GM18499 (cell line): ENCODE results near the gene FASTKD1.
"Not testable (repeated sequence)": the region's sequence is repeated elsewhere in the genome, so short reads cannot be mapped to it uniquely, and the experiment has no call there.

ENCODE experiments used
- ATAC-seq: cut with Tn5 transposase; IDR thresholded peaks from one replicate; pipeline ENCODE4 v1.9.1; 2021; ENCODE audit warnings: moderate number of reproducible peaks; ENCODE audit not compliant: insufficient read depth, unreplicated experiment

FASTKD1 gene

GRCh38 chr2:169571571-169571970 lies 2.1 kb downstream of the FASTKD1 start:
- ATAC-seq: no peak

DNA sequence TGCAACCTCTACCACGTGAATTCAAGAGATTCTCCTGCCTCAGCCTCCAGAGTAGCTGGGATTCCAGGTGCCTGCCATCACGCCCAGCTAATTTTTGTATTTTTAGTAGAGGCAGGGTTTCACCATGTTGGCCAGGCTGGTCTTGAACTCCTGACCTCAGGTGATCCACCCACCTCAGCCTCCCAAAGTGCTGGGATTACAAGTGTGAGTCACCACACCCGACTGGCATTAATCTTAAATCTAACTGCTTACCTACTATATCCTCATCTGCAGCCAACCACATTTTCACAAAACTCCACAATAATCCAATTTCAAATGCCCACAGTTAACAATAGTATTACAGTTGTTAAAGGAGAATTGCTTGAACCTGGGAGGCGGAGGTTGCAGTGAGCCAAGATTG lies 2.9 kb downstream of the FASTKD1 start:
- not testable (repeated sequence) for ATAC-seq

- ATAC-seq: no peak
Observed at GRCh38 chr2:169569948-169570347, 3.7 kb downstream of the FASTKD1 start.

- no peak for ATAC-seq
Observed at GRCh38 chr2:169565686-169566085, 8.0 kb downstream of the FASTKD1 start.

- no peak for ATAC-seq
Observed at GRCh38 chr2:169562519-169562918, 11.1 kb downstream of the FASTKD1 start.

DNA sequence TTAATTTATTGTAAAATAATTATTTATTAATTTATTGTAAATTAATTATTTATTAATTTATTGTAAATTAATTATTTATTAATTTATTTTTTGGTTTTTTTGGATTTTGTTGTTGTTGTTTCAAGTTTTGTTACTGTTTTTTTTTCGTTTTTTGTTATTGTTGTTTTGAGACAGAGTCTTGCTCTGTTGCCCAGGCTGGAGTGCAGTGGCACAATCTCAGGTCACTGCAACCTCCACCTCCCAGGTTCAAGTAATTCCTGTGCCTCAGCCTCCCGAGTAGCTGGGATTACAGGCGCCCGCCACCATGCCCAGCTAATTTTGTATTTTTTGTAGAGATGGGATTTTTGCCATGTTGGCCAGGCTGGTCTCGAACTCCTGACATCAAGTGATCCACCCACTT lies 11.6 kb downstream of the FASTKD1 start:
- ATAC-seq: not testable (repeated sequence)

GRCh38 chr2:169561364-169561763 lies 12.3 kb downstream of the FASTKD1 start:
- no peak for ATAC-seq

DNA sequence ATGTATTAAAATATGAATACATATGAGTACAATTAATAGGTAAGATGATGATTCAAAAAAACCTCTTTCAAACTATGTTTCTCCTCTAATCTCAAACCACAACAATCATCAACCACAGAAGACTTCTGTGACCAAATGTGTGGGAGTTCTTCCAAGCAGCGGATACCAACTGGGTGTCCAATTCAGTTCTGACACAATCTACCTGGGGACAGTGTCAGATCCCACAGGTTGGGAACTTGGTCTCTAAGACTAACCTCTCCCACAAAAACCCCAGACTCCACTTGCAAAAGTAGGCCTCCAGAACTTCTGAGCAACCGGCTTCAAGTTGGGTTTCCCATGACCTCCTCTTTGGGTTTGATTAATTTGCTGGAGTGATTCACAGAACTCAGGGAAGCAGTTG lies 26.9 kb downstream of the FASTKD1 start:
- ATAC-seq: no peak

GRCh38 chr2:169542433-169542832 lies 31.2 kb downstream of the FASTKD1 start:
- no peak for ATAC-seq

- no peak for ATAC-seq
Observed at GRCh38 chr2:169540146-169540545, 33.5 kb downstream of the FASTKD1 start.

GRCh38 chr2:169539460-169539859 lies 34.2 kb downstream of the FASTKD1 start:
- not testable (repeated sequence) for ATAC-seq

DNA sequence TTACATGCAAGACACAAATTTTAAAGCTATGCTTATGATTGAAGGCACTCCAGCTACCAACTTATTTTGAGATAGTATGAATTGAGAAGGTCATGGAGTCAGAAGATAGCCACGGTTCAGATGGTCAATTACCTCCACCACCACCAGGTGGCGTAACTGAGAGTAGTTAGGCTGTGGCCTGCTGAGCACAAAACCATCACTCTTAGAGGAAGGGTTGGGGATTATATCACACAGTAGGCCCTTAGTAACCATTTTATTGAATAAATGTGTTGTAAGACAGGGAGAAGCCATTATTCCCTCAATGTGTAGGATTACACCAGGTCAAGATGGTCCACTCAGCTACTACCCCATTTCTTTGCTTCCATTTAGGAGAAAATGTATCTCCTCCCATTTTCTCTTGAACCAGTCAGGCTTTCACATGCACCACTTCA lies 45.4 kb downstream of the FASTKD1 start:
- ATAC-seq: peak; percentile 59

GRCh38 chr2:169526451-169526850 lies 47.2 kb downstream of the FASTKD1 start:
- no peak for ATAC-seq

GRCh38 chr2:169525434-169525833 lies 48.2 kb downstream of the FASTKD1 start:
- ATAC-seq: no peak

GRCh38 chr2:169523681-169524080 lies 50.0 kb downstream of the FASTKD1 start:
- no peak for ATAC-seq

- ATAC-seq: no peak
Observed at GRCh38 chr2:169520896-169521295, 52.8 kb downstream of the FASTKD1 start.

DNA sequence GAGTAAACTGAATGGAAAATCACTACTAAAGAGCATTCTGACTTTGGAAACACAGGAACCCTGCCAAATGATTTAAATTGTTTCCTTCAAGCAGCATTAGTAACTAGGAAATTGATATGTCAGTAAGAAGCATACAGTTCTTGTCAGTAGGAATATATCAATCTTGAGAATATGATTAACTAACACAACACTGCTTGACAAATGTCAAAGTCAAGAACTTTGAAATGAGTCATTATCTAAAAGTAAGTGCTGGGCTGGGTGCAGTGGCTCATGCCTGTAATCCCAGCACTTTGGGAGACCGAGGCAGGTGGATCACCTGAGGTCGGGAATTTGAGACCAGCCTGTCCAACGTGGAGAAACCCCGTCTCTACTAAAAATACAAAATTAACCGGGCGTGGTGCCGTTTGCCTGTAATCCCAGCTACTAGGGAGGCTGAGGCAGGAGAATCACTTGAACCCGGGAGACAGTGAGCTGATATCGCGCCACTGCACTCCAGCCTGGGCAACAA lies 57.1 kb downstream of the FASTKD1 start:
- not testable (repeated sequence) for ATAC-seq

DNA sequence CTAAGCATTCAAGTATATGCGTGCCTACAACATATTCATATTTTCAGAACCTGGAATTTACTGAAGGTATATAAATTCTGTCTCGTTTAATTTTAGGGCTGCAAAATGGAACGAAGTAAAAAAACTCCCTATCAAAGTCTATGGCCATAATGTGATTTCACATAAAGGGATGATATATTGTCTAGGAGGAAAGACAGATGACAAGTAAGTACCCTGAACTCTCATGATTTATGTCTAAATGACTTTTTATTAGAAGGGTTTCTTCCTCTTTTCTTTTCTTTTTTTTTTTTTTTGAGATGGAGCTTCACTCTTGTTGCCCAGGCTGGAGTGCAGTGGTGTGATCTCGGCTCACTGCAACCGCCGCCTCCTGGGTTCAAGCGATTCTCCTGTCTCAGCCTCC lies 58.9 kb downstream of the FASTKD1 start:
- not testable (repeated sequence) for ATAC-seq

- ATAC-seq: no peak
Observed at GRCh38 chr2:169513926-169514325, 59.7 kb downstream of the FASTKD1 start.

GRCh38 chr2:169513094-169513493 lies 60.6 kb downstream of the FASTKD1 start:
- ATAC-seq: no peak

- ATAC-seq: no peak
Observed at GRCh38 chr2:169512525-169512924, 61.1 kb downstream of the FASTKD1 start.

DNA sequence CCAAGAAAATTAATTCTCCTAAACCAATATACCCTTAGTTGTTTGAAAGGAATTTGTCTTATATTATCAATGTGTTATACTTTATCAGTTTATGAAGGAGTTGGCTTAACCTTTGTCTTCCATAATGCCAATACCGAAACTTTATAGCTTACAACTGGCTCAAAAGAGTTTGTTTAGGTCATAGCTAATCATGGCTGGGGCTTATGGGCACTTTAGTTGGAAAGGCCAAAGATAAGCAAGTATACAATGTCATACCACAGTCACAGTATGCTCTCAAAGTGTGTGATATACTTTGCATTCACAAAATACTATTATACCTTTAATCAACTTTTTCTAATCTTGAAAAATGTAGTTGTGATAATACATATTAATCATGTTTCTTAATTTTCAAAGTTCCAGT lies 61.8 kb downstream of the FASTKD1 start:
- ATAC-seq: no peak

- ATAC-seq: no peak
Observed at GRCh38 chr2:169510496-169510895, 63.2 kb downstream of the FASTKD1 start.
